HepG2 (cell line): Measurements from ENCODE around the gene DDT. TPM values are rescaled to one million over a fixed set of nuclear protein-coding genes. Genes with fewer than 3 reads are reported as not detected.

Source experiments
- HNRNPL ChIP-seq: fragments of 200-400 bp; formaldehyde crosslinking; IDR thresholded peaks from 2 replicates; pipeline ENCODE4 v1.6.1; 2017; ENCODE audit warnings: mild to moderate bottlenecking, low read depth, low read length
- HOXD1 ChIP-seq: sonication (generic); formaldehyde crosslinking; IDR thresholded peaks from 2 replicates; pipeline ENCODE4 v1.5.0; 2020; ENCODE audit warnings: missing genetic modification reagents
- TRIM24 ChIP-seq: sonication (generic); formaldehyde crosslinking; IDR thresholded peaks from 2 replicates; pipeline ENCODE4 v1.8.0; 2022; ENCODE audit warnings: mild to moderate bottlenecking, missing genetic modification reagents
- ZFP62 ChIP-seq: sonication (generic); formaldehyde crosslinking; IDR thresholded peaks from 2 replicates; pipeline ENCODE4 v1.4.0; 2020; ENCODE audit warnings: missing genetic modification reagents
- ZNF432 ChIP-seq: sonication (generic); formaldehyde crosslinking; IDR thresholded peaks from 2 replicates; pipeline ENCODE4 v1.5.0; 2020; ENCODE audit warnings: missing genetic modification reagents, mild to moderate bottlenecking, borderline replicate concordance
- ZNF552 ChIP-seq: sonication (generic); formaldehyde crosslinking; IDR thresholded peaks from 2 replicates; pipeline ENCODE4 v1.9.0; 2022; ENCODE audit warnings: missing genetic modification reagents, mild to moderate bottlenecking, borderline replicate concordance
- ZNF615 ChIP-seq: sonication (generic); formaldehyde crosslinking; IDR thresholded peaks from 2 replicates; pipeline ENCODE4 v1.5.0; 2020; ENCODE audit warnings: mild to moderate bottlenecking, missing genetic modification reagents, borderline replicate concordance
- ZZZ3 ChIP-seq: sonication (generic); formaldehyde crosslinking; IDR thresholded peaks from 2 replicates; pipeline ENCODE4 v1.4.0; 2020; ENCODE audit warnings: missing genetic modification reagents, mild to moderate bottlenecking, borderline replicate concordance
- polyA plus RNA-seq, 8 experiments: library from polyadenylated mRNA; depleted of rRNA in 3 of 8; stranded (reverse) in 7 of 8; unstranded in 1 of 8; fragments of >200 nt; fragmentation: Illumina TruSeq in 4 of 8; extraction: Trizol in 4 of 8; gene quantifications; 2 replicates each; pipeline versions ENCODE4 v1.2.1 to v1.2.3, GENCODE V29; 2011 to 2016; ENCODE audit warnings: low read depth in 4 of 8, missing spikeins in 1 of 8, mixed read lengths in 1 of 8; ENCODE audit not compliant: insufficient read depth in 1 of 8
- total RNA-seq, 5 experiments: library from RNA; depleted of rRNA; stranded (reverse); fragments of >200 nt; fragmentation: Illumina TruSeq; extraction: Trizol; gene quantifications; 2 replicates each; pipeline ENCODE4 v1.2.3, GENCODE V29; 2016; ENCODE audit warnings: low read depth in 1 of 5
- TF ChIP-seq, protein P1 (sequence below): sonication (generic); formaldehyde crosslinking; IDR thresholded peaks from 2 replicates; pipeline ENCODE4 v1.8.0; 2022; ENCODE audit warnings: mild to moderate bottlenecking, missing genetic modification reagents; ENCODE audit not compliant: insufficient replicate concordance
- TF ChIP-seq, protein P2 (sequence below): sonication (generic); formaldehyde crosslinking; IDR thresholded peaks from 2 replicates; pipeline ENCODE4 v1.5.0; 2020; ENCODE audit warnings: mild to moderate bottlenecking, missing genetic modification reagents, borderline replicate concordance
- TF ChIP-seq, protein P3 (sequence below): sonication (generic); formaldehyde crosslinking; IDR thresholded peaks from 2 replicates; pipeline ENCODE4; 2020; ENCODE audit warnings: missing genetic modification reagents, mild to moderate bottlenecking, borderline replicate concordance
- TF ChIP-seq, protein P4 (sequence below): sonication (generic); formaldehyde crosslinking; IDR thresholded peaks from 2 replicates; pipeline ENCODE4 v1.5.1; 2020; ENCODE audit warnings: mild to moderate bottlenecking, missing genetic modification reagents, borderline replicate concordance
- TF ChIP-seq, protein P5 (sequence below): sonication (generic); formaldehyde crosslinking; IDR thresholded peaks from 2 replicates; pipeline ENCODE4 v1.8.1; 2023; ENCODE audit warnings: mild to moderate bottlenecking, moderate library complexity, missing genetic modification reagents
- TF ChIP-seq, protein P6 (sequence below): sonication (generic); formaldehyde crosslinking; IDR thresholded peaks from 2 replicates; pipeline ENCODE4 v1.8.0; 2022; ENCODE audit warnings: missing genetic modification reagents, mild to moderate bottlenecking, inconsistent platforms, borderline replicate concordance

The DDT gene
- total and polyA plus RNA-seq, 2 of the 13 experiments (the other 11 are each of a cell fraction or from before 2014, with no cell fraction given), result 143 to 181 TPM

DNA sequence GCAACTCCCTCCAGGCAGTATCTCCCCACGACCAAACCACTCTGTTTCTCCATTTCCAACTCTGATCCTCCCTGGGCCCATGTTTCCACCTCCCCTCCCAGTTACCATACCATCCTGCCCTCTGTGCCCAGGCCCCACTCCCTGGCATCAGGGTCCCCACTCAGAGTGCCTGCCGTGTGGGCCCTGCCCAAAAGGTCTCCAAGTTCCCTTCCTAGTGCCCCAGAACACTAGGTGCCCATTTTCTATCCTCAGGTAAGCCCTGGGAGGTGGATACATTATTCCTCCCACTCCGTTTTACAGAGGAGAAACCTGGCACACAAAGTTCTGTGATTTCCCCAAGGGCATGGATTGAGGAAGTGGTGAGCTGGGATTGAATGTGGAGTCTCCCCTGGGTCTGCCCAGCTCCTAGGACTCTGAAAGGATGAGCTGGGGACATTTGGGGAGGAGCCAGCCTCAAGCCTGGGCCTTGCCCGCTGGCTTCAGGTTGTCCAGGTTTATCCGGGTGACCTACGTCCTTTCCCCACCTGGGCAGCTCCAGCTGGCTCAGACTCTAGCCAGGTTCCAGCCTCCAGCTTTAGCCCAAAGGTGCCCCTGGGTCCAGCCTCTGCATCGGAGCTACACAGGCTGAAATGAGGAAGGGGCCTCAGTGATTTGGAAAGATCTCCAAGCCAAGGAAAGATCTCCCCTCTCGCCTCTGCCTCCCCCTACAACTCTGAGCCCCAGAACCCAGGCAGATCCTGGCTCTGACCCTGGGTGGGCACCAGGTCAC, 33.2 kb upstream of the DDT start (continued):
- TF ChIP-seq, protein P1, sequence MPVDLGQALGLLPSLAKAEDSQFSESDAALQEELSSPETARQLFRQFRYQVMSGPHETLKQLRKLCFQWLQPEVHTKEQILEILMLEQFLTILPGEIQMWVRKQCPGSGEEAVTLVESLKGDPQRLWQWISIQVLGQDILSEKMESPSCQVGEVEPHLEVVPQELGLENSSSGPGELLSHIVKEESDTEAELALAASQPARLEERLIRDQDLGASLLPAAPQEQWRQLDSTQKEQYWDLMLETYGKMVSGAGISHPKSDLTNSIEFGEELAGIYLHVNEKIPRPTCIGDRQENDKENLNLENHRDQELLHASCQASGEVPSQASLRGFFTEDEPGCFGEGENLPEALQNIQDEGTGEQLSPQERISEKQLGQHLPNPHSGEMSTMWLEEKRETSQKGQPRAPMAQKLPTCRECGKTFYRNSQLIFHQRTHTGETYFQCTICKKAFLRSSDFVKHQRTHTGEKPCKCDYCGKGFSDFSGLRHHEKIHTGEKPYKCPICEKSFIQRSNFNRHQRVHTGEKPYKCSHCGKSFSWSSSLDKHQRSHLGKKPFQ (CRISPR knock-in tag), result peak; percentile 32
- TF ChIP-seq, protein P2, sequence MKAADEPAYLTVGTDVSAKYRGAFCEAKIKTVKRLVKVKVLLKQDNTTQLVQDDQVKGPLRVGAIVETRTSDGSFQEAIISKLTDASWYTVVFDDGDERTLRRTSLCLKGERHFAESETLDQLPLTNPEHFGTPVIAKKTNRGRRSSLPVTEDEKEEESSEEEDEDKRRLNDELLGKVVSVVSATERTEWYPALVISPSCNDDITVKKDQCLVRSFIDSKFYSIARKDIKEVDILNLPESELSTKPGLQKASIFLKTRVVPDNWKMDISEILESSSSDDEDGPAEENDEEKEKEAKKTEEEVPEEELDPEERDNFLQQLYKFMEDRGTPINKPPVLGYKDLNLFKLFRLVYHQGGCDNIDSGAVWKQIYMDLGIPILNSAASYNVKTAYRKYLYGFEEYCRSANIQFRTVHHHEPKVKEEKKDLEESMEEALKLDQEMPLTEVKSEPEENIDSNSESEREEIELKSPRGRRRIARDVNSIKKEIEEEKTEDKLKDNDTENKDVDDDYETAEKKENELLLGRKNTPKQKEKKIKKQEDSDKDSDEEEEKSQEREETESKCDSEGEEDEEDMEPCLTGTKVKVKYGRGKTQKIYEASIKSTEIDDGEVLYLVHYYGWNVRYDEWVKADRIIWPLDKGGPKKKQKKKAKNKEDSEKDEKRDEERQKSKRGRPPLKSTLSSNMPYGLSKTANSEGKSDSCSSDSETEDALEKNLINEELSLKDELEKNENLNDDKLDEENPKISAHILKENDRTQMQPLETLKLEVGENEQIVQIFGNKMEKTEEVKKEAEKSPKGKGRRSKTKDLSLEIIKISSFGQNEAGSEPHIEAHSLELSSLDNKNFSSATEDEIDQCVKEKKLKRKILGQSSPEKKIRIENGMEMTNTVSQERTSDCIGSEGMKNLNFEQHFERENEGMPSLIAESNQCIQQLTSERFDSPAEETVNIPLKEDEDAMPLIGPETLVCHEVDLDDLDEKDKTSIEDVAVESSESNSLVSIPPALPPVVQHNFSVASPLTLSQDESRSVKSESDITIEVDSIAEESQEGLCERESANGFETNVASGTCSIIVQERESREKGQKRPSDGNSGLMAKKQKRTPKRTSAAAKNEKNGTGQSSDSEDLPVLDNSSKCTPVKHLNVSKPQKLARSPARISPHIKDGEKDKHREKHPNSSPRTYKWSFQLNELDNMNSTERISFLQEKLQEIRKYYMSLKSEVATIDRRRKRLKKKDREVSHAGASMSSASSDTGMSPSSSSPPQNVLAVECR (CRISPR knock-in tag), result no peak
- TF ChIP-seq HOXD1 (CRISPR knock-in tag), result no peak
- TF ChIP-seq, protein P3, sequence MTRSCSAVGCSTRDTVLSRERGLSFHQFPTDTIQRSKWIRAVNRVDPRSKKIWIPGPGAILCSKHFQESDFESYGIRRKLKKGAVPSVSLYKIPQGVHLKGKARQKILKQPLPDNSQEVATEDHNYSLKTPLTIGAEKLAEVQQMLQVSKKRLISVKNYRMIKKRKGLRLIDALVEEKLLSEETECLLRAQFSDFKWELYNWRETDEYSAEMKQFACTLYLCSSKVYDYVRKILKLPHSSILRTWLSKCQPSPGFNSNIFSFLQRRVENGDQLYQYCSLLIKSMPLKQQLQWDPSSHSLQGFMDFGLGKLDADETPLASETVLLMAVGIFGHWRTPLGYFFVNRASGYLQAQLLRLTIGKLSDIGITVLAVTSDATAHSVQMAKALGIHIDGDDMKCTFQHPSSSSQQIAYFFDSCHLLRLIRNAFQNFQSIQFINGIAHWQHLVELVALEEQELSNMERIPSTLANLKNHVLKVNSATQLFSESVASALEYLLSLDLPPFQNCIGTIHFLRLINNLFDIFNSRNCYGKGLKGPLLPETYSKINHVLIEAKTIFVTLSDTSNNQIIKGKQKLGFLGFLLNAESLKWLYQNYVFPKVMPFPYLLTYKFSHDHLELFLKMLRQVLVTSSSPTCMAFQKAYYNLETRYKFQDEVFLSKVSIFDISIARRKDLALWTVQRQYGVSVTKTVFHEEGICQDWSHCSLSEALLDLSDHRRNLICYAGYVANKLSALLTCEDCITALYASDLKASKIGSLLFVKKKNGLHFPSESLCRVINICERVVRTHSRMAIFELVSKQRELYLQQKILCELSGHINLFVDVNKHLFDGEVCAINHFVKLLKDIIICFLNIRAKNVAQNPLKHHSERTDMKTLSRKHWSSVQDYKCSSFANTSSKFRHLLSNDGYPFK (CRISPR knock-in tag), result no peak
- TF ChIP-seq ZFP62, result no peak
- TF ChIP-seq TRIM24, result no peak
- TF ChIP-seq ZZZ3 (CRISPR knock-in tag), result no peak
- TF ChIP-seq HNRNPL, result 0 out of 2 replicates have a peak, but pooled peaks have one; percentile 7
- TF ChIP-seq, protein P4, sequence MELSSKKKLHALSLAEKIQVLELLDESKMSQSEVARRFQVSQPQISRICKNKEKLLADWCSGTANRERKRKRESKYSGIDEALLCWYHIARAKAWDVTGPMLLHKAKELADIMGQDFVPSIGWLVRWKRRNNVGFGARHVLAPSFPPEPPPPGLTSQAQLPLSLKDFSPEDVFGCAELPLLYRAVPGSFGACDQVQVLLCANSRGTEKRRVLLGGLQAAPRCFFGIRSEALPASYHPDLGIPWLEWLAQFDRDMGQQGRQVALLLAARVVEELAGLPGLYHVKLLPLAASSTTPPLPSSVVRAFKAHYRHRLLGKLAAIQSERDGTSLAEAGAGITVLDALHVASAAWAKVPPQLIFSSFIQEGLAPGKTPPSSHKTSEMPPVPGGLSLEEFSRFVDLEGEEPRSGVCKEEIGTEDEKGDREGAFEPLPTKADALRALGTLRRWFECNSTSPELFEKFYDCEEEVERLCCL (CRISPR knock-in tag), result no peak
- TF ChIP-seq ZNF552, result no peak
- TF ChIP-seq, protein P5, sequence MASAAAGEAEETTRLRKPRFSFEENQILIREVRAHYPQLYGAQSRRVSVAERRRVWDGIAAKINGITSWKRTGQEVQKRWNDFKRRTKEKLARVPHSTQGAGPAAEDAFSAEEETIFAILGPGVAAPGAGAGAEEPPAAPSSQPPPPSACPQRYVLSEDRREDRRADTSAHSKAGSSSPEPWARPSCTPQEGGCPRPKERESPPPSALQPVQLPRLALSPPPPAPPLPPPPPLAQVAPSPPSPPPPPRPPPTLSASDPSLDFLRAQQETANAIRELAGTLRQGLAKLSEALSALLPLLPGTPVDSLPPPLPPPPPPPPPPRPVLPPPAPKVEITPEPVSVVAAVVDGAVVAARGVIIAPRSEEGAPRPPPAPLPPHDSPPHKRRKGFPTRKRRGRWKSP, result no peak
- no peak for TF ChIP-seq ZNF432 (CRISPR knock-in tag)
- 0 out of 2 replicates have a peak, but pooled peaks have one; percentile 44 for TF ChIP-seq ZNF615 (CRISPR knock-in tag)
- TF ChIP-seq, protein P6, sequence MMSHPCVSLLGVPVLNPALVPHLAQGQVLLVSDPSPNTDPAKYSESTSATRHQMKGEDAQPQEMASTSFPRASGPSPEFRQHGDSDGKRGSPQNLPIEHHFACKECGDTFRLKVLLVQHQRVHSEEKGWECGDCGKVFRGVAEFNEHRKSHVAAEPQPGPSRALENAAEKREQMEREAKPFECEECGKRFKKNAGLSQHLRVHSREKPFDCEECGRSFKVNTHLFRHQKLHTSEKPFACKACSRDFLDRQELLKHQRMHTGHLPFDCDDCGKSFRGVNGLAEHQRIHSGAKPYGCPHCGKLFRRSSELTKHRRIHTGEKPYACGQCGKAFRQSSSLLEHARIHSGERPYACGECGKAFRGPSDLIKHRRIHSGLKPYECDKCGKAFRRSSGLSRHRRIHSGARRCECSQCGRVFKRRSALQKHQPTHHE (CRISPR knock-in tag), result no peak
